Measurements from ENCODE around the gene KRTAP3-1.
"Not testable (repeated sequence)": the region's sequence is repeated elsewhere in the genome, so short reads cannot be mapped to it uniquely, and the experiment has no call there.

The KRTAP3-1 gene

GRCh38 chr17:41013606-41014005 lies 4.7 kb upstream of the KRTAP3-1 start:
- DNase-seq, result no peak

GRCh38 chr17:41013181-41013580 lies 4.3 kb upstream of the KRTAP3-1 start:
- no peak for DNase-seq

GRCh38 chr17:41012326-41013120 lies 3.6 kb upstream of the KRTAP3-1 start:
- DNase-seq, result no peak

- DNase-seq, result no peak
Measured at GRCh38 chr17:41010441-41010840, 1.5 kb upstream of the KRTAP3-1 start.

- DNase-seq, result no peak
Measured at GRCh38 chr17:41009936-41010335, 1.0 kb upstream of the KRTAP3-1 start.

- DNase-seq, result no peak
Measured at GRCh38 chr17:41009301-41009760, 403 bp upstream of the KRTAP3-1 start.

GRCh38 chr17:41004397-41004796 lies 4.5 kb downstream of the KRTAP3-1 start:
- no peak for DNase-seq

GRCh38 chr17:41003926-41004325 lies 5.0 kb downstream of the KRTAP3-1 start:
- DNase-seq, result no peak

- no peak for DNase-seq
Measured at GRCh38 chr17:41002814-41003213, 6.1 kb downstream of the KRTAP3-1 start.

- DNase-seq, result no peak
Measured at GRCh38 chr17:41001795-41002194, 7.1 kb downstream of the KRTAP3-1 start.

- DNase-seq, result not testable (repeated sequence)
Measured at GRCh38 chr17:40999563-40999962, 9.4 kb downstream of the KRTAP3-1 start, which contains the start of gene KRTAP3-2. Gene KRTAP3-2, minus strand, starts transcription at chr17:40999906. Its CDS starts 53 bp downstream, at chr17:40999853.

- DNase-seq, result no peak
Measured at GRCh38 chr17:40997361-40997760, 11.6 kb downstream of the KRTAP3-1 start.

- DNase-seq, result no peak
Measured at GRCh38 chr17:40996829-40997228, 12.1 kb downstream of the KRTAP3-1 start.

- no peak for DNase-seq
Measured at GRCh38 chr17:40995116-40995515, 13.8 kb downstream of the KRTAP3-1 start.

- DNase-seq, result no peak
Measured at GRCh38 chr17:40993839-40994238, 15.1 kb downstream of the KRTAP3-1 start, which contains the start of gene KRTAP3-3. Gene KRTAP3-3, minus strand, starts transcription at chr17:40994164. Its CDS starts 67 bp downstream, at chr17:40994097.

GRCh38 chr17:40993084-40993483 lies 15.8 kb downstream of the KRTAP3-1 start:
- DNase-seq, result no peak

- DNase-seq, result no peak
Measured at GRCh38 chr17:40992666-40993065, 16.3 kb downstream of the KRTAP3-1 start.

- DNase-seq, result no peak
Measured at GRCh38 chr17:40986920-40987319, 22.0 kb downstream of the KRTAP3-1 start.

GRCh38 chr17:40984226-40984625 lies 24.7 kb downstream of the KRTAP3-1 start, which contains the start of gene KRT40:
Gene KRT40, minus strand, starts transcription at chr17:40984326. Its CDS starts 53 bp downstream, at chr17:40984273.
- no peak for DNase-seq

GRCh38 chr17:40981115-40981514 lies 27.8 kb downstream of the KRTAP3-1 start:
- no peak for DNase-seq

GRCh38 chr17:40980596-40980995 lies 28.3 kb downstream of the KRTAP3-1 start:
- no peak for DNase-seq

- no peak for DNase-seq
Measured at GRCh38 chr17:40980117-40980516, 28.8 kb downstream of the KRTAP3-1 start.

- no peak for DNase-seq
Measured at GRCh38 chr17:40978575-40979151, 30.3 kb downstream of the KRTAP3-1 start.

GRCh38 chr17:40975516-40975915 lies 33.4 kb downstream of the KRTAP3-1 start:
- DNase-seq, result no peak
